Fibroblast of villous mesenchyme (primary cell): ENCODE measurements around the gene MID1. TPM values are rescaled to one million over a fixed set of nuclear protein-coding genes. Genes with fewer than 3 reads are reported as not detected.

Source experiments
- DNase-seq: peaks from one replicate; pipeline ENCODE4 v3.0.0-alpha.2; 2010; ENCODE audit warnings: low read depth
- H3K4me3 ChIP-seq: 2 replicates; pipeline ENCODE4 v1.5.1; 2011; ENCODE audit warnings: low read depth, mild to moderate bottlenecking, low read length
- total RNA-seq: library from RNA; depleted of rRNA; stranded (reverse); fragments of >200 nt; gene quantifications from 2 replicates; pipeline ENCODE4 v1.2.3, GENCODE V29; 2012
- TF ChIP-seq, protein P1 (sequence below): IDR thresholded peaks from 2 replicates; pipeline ENCODE4 v1.5.1; 2012; ENCODE audit warnings: low read depth, mild to moderate bottlenecking, low read length; ENCODE audit not compliant: insufficient read depth

The MID1 gene
- total RNA-seq, 1 donor = 16.4 TPM

DNA sequence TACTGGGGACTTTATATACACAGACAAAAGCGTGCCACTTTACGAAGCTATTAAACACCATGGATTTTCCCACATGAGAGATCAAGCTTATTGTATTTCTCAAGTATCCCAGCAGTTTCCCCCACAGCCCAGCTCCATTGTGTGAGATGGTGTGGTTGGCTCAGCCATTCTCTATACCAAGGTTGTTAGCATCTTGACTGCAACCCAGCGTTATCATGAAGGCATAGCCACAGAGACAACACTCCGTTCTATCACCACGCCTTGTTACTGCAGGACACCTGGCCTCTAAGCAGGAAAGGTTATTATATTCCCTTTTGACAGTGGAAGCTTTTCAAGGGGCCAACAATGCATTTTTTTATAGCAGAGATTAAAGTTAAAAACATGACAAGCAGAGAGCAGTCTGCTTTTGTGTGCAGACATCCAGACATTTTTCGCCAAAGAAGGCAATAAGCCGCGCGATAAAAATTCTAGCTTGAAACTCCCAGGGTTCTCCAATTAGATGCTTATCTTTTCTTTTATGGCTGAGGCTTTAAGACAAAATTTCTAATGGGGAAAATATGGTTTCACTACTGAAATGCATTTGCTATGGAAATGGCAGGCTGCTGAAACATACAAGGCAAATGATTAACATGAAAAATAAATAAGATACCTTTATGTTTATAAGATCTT lies 206.1 kb downstream of the MID1 start:
- H3K4me3 ChIP-seq = no peak overlapping the region
- TF ChIP-seq, protein P1, sequence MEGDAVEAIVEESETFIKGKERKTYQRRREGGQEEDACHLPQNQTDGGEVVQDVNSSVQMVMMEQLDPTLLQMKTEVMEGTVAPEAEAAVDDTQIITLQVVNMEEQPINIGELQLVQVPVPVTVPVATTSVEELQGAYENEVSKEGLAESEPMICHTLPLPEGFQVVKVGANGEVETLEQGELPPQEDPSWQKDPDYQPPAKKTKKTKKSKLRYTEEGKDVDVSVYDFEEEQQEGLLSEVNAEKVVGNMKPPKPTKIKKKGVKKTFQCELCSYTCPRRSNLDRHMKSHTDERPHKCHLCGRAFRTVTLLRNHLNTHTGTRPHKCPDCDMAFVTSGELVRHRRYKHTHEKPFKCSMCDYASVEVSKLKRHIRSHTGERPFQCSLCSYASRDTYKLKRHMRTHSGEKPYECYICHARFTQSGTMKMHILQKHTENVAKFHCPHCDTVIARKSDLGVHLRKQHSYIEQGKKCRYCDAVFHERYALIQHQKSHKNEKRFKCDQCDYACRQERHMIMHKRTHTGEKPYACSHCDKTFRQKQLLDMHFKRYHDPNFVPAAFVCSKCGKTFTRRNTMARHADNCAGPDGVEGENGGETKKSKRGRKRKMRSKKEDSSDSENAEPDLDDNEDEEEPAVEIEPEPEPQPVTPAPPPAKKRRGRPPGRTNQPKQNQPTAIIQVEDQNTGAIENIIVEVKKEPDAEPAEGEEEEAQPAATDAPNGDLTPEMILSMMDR = no peak
- no peak for DNase-seq

DNA sequence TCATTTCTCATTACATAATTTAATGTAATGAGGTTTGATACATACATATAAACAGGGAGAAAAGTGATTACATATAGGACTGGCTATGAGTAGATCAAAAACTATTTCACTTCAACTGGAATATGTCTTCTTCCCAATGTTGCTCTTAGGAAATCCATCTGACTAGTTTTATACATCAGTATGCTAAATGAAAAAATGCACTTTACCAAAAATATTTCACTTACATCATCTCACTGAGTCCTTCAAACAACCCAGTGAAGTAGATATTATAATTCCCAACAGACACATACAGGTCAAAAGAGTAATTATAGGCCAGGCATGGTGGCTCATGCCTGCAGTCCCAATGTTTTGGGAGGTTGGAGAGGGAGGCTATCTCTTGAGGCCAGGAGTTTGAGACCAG lies 215.9 kb downstream of the MID1 start:
- DNase-seq = peak; percentile 43
- no peak overlapping the region for H3K4me3 ChIP-seq
- TF ChIP-seq, protein P1 = no peak

DNA sequence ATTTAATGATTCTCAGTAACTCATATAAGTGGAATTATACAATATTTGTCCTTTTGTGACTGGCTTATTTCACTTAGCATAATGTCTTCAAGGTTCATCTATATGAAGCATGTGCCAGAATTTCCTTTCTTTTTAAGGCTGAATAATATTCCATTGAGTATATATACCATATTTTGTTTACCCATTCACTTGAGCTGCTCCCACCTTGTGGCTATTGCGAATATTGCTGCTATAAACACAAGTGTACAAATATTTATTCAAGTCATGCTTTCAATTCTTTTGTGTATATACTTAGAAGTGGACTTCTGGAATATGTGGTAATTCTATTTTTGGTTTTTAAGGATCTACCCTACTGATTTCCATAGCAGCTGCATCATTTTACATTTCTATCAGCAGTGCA lies 219.1 kb downstream of the MID1 start:
- TF ChIP-seq, protein P1 = no peak
- DNase-seq = no peak
- no peak overlapping the region for H3K4me3 ChIP-seq

DNA sequence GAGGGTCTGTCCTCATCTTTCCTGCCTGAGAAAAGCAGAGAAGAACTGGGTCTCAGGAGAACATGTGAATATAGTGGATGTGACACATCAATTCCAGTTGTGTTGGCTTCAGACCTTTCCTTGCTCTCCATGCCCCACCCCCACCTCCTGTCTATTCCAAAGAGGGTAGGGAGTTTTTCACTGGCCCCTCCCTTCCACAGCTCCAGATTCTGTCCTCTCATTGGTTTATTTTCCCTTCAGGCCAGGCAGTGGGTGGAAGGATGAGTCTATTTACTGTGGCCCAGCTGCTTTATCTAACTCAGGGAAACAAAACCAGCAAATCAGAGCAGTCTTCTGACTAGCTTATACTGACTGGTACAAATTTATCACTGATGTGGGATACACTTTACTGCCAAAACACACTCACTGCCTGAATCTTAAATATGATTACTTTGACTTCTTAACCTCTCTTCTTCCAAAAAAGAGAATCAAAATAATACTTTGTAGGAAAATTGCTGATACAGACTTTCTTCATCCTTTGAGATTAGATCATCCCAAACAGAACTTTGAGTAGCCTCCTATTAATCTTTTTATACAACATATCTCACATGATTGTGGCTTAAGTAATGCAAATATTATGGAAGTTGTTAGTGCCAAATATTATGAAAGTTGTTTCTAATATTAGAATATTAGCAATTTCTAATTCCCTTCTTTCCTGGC lies 221.2 kb downstream of the MID1 start:
- no peak overlapping the region for H3K4me3 ChIP-seq
- TF ChIP-seq, protein P1 = no peak
- DNase-seq = no peak

DNA sequence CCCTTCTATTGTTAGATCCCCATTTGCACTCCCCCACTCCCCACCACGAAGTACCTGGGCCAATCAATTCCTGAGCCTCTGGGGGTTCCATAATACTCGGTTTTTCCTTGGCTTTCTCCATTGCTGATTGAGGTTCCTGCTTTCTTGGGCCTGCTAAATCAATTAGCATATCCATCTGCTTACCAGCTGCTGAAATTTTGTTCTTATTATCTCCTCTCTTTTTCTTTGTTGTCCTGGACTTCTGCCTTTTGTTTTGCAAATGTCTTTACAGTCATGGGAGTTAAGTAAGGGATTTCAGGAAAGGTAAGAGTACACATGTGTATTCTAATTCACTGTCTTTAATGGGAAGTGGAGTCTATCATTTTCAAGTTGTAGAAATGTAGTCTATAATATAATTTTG lies 222.2 kb downstream of the MID1 start:
- TF ChIP-seq, protein P1 = no peak

DNA sequence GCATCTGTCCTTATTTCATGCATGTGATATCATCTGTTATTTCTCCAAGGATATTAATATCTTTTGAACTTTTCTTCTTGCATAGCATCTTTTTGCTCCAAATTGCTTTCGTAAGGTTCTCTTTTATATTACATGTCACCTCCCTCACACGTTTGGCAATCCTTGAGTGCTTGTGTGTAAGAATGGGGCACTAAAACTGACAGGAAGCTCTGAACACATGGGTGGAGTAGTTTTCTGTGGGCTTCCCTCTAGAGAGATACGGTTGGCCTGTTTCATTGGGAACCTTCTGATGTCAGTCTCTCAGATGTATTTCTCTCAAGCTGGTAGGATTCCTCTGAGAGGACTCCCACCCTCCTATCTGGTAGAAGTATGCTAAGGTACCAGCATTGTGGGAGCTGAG lies 223.0 kb downstream of the MID1 start:
- no peak for DNase-seq
- TF ChIP-seq, protein P1 = no peak
- H3K4me3 ChIP-seq = no peak overlapping the region

More for the DNA sequence above, 222.2 kb downstream of the MID1 start:
- H3K4me3 ChIP-seq = no peak overlapping the region
- no peak for DNase-seq
